Measurements from ENCODE around the gene IL1RAPL2. TPM values are rescaled to one million over a fixed set of nuclear protein-coding genes. Genes with fewer than 3 reads are reported as not detected.
"Not testable (repeated sequence)": the region's sequence is repeated elsewhere in the genome, so short reads cannot be mapped to it uniquely, and the experiment has no call there.

Gene IL1RAPL2
- total RNA-seq, 2 experiments from 2014 or later: not detected

- POLR2A ChIA-PET: no interaction called here
- Mint-ChIP-seq H3K9me3 (no peaks in the 10 kb centered on the region), H3K27me3 (no peaks in the 10 kb centered on the region), H3K27ac (no peak overlapping the region), H3K4me3 (no peak overlapping the region), H3K4me1 (no peaks in the 10 kb centered on the region), H3K36me3 (ENCODE audit: low read depth) (no peaks in the 10 kb centered on the region)
- DNase-seq: no peak
- CTCF ChIA-PET: no interaction called here
Measured at GRCh38 chrX:105744291-105744690, 1178.3 kb downstream of the IL1RAPL2 start.

- Mint-ChIP-seq H3K27ac (no peak overlapping the region), H3K9me3 (no peaks in the 10 kb centered on the region), H3K36me3 (ENCODE audit: low read depth) (no peaks in the 10 kb centered on the region), H3K4me3 (no peak overlapping the region), H3K27me3 (no peaks in the 10 kb centered on the region), H3K4me1 (no peaks in the 10 kb centered on the region)
- CTCF ChIA-PET: no interaction called here
- POLR2A ChIA-PET: no interaction called here
- DNase-seq: no peak
Measured at GRCh38 chrX:105744946-105745345, 1178.9 kb downstream of the IL1RAPL2 start.

- ChIA-PET POLR2A (no interaction called here), CTCF (no interaction called here)
- Mint-ChIP-seq H3K4me3 (no peak overlapping the region), H3K36me3 (ENCODE audit: low read depth) (no peaks in the 10 kb centered on the region), H3K27ac (no peak overlapping the region), H3K27me3 (no peaks in the 10 kb centered on the region), H3K9me3 (no peaks in the 10 kb centered on the region), H3K4me1 (no peaks in the 10 kb centered on the region)
- DNase-seq: no peak
Measured at GRCh38 chrX:105745863-105746262, 1179.9 kb downstream of the IL1RAPL2 start.

GRCh38 chrX:105752338-105752956 is 1186.4 kb downstream of the IL1RAPL2 start:
- DNase-seq: no peak
- no peak overlapping the region for H3K4me3 Mint-ChIP-seq
- H3K4me1 Mint-ChIP-seq: no peaks in the 10 kb centered on the region
- ChIA-PET POLR2A (no interaction called here), CTCF (no interaction called here)
- no peaks in the 10 kb centered on the region for H3K36me3 Mint-ChIP-seq (ENCODE audit: low read depth)
- H3K27me3 Mint-ChIP-seq: no peaks in the 10 kb centered on the region
- no peak overlapping the region for H3K27ac Mint-ChIP-seq
- H3K9me3 Mint-ChIP-seq: no peaks in the 10 kb centered on the region

DNA sequence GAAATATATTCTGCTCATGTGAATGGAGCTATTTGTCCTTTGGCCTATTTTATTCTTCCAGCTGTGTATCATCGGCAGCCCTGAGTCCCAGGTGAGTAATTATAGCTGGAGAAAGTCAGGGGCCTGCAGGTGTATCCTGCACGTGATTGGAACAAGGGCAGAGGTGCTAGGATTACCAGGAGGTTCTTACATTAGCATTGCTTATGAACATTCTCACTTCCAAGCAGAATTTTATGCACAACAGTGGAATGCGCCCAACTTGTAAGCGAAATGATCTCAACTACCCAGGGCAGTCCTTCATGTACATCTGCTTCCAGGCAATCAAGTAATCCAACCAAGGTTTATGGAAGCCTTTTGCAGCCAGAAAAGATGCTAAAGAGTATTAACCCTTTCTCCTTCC is 1187.4 kb downstream of the IL1RAPL2 start:
- Mint-ChIP-seq H3K4me1 (no peaks in the 10 kb centered on the region), H3K27ac (no peak overlapping the region)

DNA sequence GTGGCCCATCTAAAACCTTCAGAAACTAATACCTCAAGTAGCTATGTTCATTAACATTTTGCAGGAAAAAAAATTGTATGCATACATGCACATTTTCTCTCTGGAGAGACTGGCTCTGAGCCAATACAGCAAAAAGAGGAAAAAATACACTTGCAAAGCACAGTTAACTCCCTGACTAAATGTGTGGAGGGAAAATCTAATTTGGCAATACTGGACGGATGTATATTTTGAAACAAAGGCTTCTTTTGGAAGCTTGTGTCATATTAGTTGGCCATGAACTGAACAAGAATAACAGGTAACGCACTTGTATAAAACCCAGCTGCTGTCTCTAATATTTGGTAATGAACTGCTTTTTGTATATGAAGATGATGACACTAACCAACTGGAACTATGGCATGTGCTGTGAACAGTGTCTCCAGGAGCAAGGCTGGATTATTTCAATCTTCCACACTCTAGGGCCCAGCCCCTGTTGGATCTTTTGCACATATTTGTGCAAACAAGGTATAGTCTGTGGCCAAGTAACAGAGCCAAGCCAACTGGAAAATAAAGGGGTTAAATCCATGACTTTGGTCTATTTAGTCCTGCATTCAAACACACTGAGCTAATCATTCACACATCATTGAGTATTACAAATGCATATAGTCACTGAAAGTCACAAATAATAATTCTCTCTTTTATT is 1188.4 kb downstream of the IL1RAPL2 start:
- ChIA-PET CTCF (no interaction called here), POLR2A (no interaction called here)
- DNase-seq: no peak
- Mint-ChIP-seq H3K4me3 (no peak overlapping the region), H3K27me3 (no peaks in the 10 kb centered on the region), H3K36me3 (ENCODE audit: low read depth) (no peaks in the 10 kb centered on the region), H3K9me3 (no peaks in the 10 kb centered on the region), H3K4me1 (no peaks in the 10 kb centered on the region), H3K27ac (no peak overlapping the region)

More for the DNA sequence above, 1187.4 kb downstream of the IL1RAPL2 start:
- Mint-ChIP-seq H3K36me3 (ENCODE audit: low read depth) (no peaks in the 10 kb centered on the region), H3K9me3 (no peaks in the 10 kb centered on the region), H3K4me3 (no peak overlapping the region), H3K27me3 (no peaks in the 10 kb centered on the region)
- POLR2A ChIA-PET: no interaction called here
- DNase-seq: no peak
- CTCF ChIA-PET: no interaction called here

- no peak for DNase-seq
- ChIA-PET POLR2A (no interaction called here), CTCF (no interaction called here)
- Mint-ChIP-seq H3K36me3 (ENCODE audit: low read depth) (no peaks in the 10 kb centered on the region), H3K27ac (no peak overlapping the region), H3K9me3 (no peaks in the 10 kb centered on the region), H3K4me3 (no peak overlapping the region), H3K27me3 (no peaks in the 10 kb centered on the region), H3K4me1 (no peaks in the 10 kb centered on the region)
Measured at GRCh38 chrX:105755109-105755508, 1189.1 kb downstream of the IL1RAPL2 start.

- Mint-ChIP-seq H3K4me3 (no peak overlapping the region), H3K27ac (no peak overlapping the region), H3K4me1 (no peaks in the 10 kb centered on the region), H3K36me3 (ENCODE audit: low read depth) (no peaks in the 10 kb centered on the region), H3K9me3 (no peaks in the 10 kb centered on the region), H3K27me3 (no peaks in the 10 kb centered on the region)
- DNase-seq: no peak
- POLR2A ChIA-PET: no interaction called here
- CTCF ChIA-PET: no interaction called here
Measured at GRCh38 chrX:105758754-105759153, 1192.8 kb downstream of the IL1RAPL2 start.

- ChIA-PET POLR2A (no interaction called here), CTCF (no interaction called here)
Measured at GRCh38 chrX:105759598-105759997, 1193.6 kb downstream of the IL1RAPL2 start.

DNA sequence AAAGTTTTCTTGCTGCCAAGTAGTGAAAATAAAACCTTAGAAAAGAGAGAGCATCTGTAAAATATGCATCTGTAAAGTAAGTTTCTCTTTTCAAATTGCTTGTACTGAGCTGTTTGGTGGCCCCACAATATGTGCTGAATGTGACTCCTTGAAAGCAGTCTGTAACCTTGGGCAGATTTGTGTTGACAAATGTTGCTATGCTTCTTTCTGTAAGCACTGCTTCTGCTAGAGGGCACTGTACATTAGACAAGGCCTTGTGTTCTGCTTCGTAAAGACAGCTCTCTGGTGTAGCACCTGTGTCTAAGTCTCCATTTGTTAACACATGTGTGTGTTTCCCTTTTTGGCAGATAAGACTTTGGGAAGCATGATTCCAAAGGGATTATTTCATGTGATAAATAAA is 1199.7 kb downstream of the IL1RAPL2 start:
- CTCF ChIA-PET: no interaction called here
- H3K9me3 Mint-ChIP-seq: no peaks in the 10 kb centered on the region
- no peaks in the 10 kb centered on the region for H3K36me3 Mint-ChIP-seq (ENCODE audit: low read depth)
- no peak overlapping the region for H3K4me3 Mint-ChIP-seq
- no peak for DNase-seq
- H3K27ac Mint-ChIP-seq: no peak overlapping the region
- no peaks in the 10 kb centered on the region for H3K27me3 Mint-ChIP-seq
- no peaks in the 10 kb centered on the region for H3K4me1 Mint-ChIP-seq
- POLR2A ChIA-PET: no interaction called here

More at GRCh38 chrX:105759598-105759997, 1193.6 kb downstream of the IL1RAPL2 start:
- DNase-seq: no peak
- no peaks in the 10 kb centered on the region for H3K4me1 Mint-ChIP-seq
- H3K4me3 Mint-ChIP-seq: no peak overlapping the region
- no peak overlapping the region for H3K27ac Mint-ChIP-seq
- no peaks in the 10 kb centered on the region for H3K36me3 Mint-ChIP-seq (ENCODE audit: low read depth)
- H3K27me3 Mint-ChIP-seq: no peaks in the 10 kb centered on the region
- no peaks in the 10 kb centered on the region for H3K9me3 Mint-ChIP-seq

- CTCF ChIA-PET: no interaction called here
- Mint-ChIP-seq H3K27me3 (no peaks in the 10 kb centered on the region), H3K27ac (no peak overlapping the region), H3K4me1 (no peaks in the 10 kb centered on the region), H3K36me3 (ENCODE audit: low read depth) (no peaks in the 10 kb centered on the region), H3K4me3 (no peak overlapping the region), H3K9me3 (no peaks in the 10 kb centered on the region)
- POLR2A ChIA-PET: no interaction called here
- DNase-seq: no peak
Measured at GRCh38 chrX:105773801-105774200, 1207.8 kb downstream of the IL1RAPL2 start.

DNA sequence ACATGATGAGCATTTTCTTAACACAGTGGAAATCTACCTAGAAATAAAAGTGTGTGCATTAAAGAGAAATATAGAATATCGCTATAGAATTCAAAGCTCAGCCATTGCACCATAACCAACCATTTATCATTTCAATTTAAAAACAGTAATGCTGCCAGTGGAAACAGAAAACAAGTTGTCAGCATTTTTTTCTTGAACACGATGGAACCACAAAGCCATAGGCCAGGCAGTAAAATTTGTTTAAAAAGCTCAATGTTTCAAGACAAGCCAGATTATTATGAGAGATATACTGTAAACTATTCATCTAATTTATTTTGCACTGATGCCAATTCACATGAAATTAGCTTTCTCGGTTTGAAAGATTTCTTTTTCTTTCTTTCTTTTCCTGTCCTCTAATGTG is 1209.7 kb downstream of the IL1RAPL2 start:
- POLR2A ChIA-PET: no interaction called here
- CTCF ChIA-PET: no interaction called here

DNA sequence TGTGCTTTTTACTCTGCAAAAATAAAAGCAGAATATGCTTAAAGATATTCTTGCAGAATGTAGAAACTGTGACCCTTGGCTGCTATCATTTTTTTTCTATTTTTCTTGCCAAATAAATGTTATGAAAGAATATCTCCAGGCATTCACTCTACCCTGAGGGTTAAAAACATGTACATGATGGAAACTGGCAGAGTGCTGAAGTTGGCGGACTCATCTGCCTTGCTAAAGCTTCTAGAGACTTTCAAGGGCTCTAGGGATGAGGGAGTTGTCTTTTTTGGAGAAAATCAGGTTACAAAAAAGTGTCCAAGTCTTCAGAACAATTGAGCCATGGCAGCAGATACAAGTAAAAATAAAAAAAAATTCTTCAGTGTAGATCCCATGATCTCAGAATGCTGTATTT is 1215.8 kb downstream of the IL1RAPL2 start:
- Mint-ChIP-seq H3K4me1 (no peaks in the 10 kb centered on the region), H3K36me3 (ENCODE audit: low read depth) (no peaks in the 10 kb centered on the region), H3K27ac (no peak overlapping the region), H3K27me3 (no peaks in the 10 kb centered on the region), H3K4me3 (no peak overlapping the region), H3K9me3 (no peaks in the 10 kb centered on the region)
- POLR2A ChIA-PET: no interaction called here
- DNase-seq: no peak
- CTCF ChIA-PET: no interaction called here

More for the DNA sequence above, 1209.7 kb downstream of the IL1RAPL2 start:
- H3K9me3 Mint-ChIP-seq: no peaks in the 10 kb centered on the region
- H3K27me3 Mint-ChIP-seq: no peaks in the 10 kb centered on the region
- H3K4me1 Mint-ChIP-seq: no peaks in the 10 kb centered on the region
- H3K36me3 Mint-ChIP-seq (ENCODE audit: low read depth): no peaks in the 10 kb centered on the region
- no peak for DNase-seq
- no peak overlapping the region for H3K4me3 Mint-ChIP-seq
- H3K27ac Mint-ChIP-seq: no peak overlapping the region

- H3K27ac Mint-ChIP-seq; H3K4me3 Mint-ChIP-seq; H3K9me3 Mint-ChIP-seq; H3K36me3 Mint-ChIP-seq (ENCODE audit: low read depth); H3K27me3 Mint-ChIP-seq; H3K4me1 Mint-ChIP-seq; CTCF ChIA-PET; DNase-seq; POLR2A ChIA-PET: not testable (repeated sequence)
Measured at GRCh38 chrX:105796877-105797276, 1230.9 kb downstream of the IL1RAPL2 start.

Data from activated CD4-positive, alpha-beta T cell treated with anti-CD3 and anti-CD28 coated beads, Interleukin-2, amount 10 ng/mL, durations not matched to agents 7 days and 5 days (primary cell).